ENCODE measurements around the gene TGFB2.

GRCh38 chr1:218409946-218410510 is 64.9 kb downstream of the TGFB2 start:
- TF ChIP-seq EZH2 (IDR thresholded peaks at IDR 0.05; ENCODE audit: borderline replicate concordance, insufficient read depth, low read depth, low read length, poor library complexity, severe bottlenecking) = no peak
- no peak for TF ChIP-seq CTCF (IDR thresholded peaks at IDR 0.05)
